BE2C (cell line): ENCODE measurements around the gene BLTP3A.
"Not testable (repeated sequence)": the region's sequence is repeated elsewhere in the genome, so short reads cannot be mapped to it uniquely, and the experiment has no call there.

Source experiments
- DNase-seq: peaks from one replicate; pipeline ENCODE4 v3.0.0-alpha.2; 2020
- H3K27me3 ChIP-seq: fragments of 250-450 bp; sonication (Bioruptor Pico); 2 replicates; pipeline ENCODE4 v1.5.1; 2020; ENCODE audit warnings: mild to moderate bottlenecking
- H3K36me3 ChIP-seq: fragments of 250-450 bp; sonication (Bioruptor Pico); 2 replicates; pipeline ENCODE4 v1.5.1; 2020; ENCODE audit warnings: mild to moderate bottlenecking
- H3K4me1 ChIP-seq: fragments of 250-450 bp; sonication (Bioruptor Pico); 2 replicates; pipeline ENCODE4 v1.5.1; 2020
- H3K4me3 ChIP-seq: 2 replicates; pipeline ENCODE4 v1.5.1; 2011; ENCODE audit warnings: low read depth, low read length
- H3K9me3 ChIP-seq: fragments of 250-450 bp; sonication (Bioruptor Pico); 2 replicates; pipeline ENCODE4 v1.5.1; 2020
- CTCF ChIP-seq: IDR thresholded peaks from 2 replicates; pipeline ENCODE4 v1.5.1; 2012; ENCODE audit warnings: mild to moderate bottlenecking, low read depth, low read length

BLTP3A gene

DNA sequence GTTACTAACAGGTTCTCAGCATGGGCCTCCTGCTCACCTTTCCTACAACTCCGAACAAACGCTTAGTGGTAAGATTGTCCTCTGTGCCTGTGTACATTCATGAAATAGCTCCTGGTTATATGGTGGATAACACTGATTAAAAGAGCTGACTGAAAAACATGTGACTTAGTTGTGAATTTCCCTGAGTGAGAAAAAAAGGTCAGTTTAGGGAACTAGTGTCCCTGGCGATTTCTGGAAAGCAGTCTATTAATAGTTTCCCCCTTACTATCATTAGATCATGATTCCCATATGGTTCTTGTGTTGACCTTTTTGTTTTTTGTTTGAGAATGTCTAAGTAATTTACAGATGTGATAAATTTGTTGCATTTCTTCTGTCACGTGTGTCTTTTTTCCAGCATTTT, 18.9 kb upstream of the BLTP3A start:
- TF ChIP-seq CTCF: no peak
- H3K9me3 ChIP-seq: no peaks in the 10 kb centered on the region
- H3K4me1 ChIP-seq: no peaks in the 10 kb centered on the region
- H3K27me3 ChIP-seq: no peaks in the 10 kb centered on the region
- H3K36me3 ChIP-seq: peaks cover 62% of the 10 kb centered on the region
- no peak for DNase-seq
- no peak overlapping the region for H3K4me3 ChIP-seq

- no peak for TF ChIP-seq CTCF
- DNase-seq: no peak
- Histone ChIP-seq H3K4me3 (no peak overlapping the region), H3K36me3 (peaks cover 57% of the 10 kb centered on the region), H3K4me1 (no peaks in the 10 kb centered on the region), H3K27me3 (no peaks in the 10 kb centered on the region), H3K9me3 (no peaks in the 10 kb centered on the region)
Observed at GRCh38 chr6:34773916-34774315, 18.0 kb upstream of the BLTP3A start.

GRCh38 chr6:34774967-34775366, 16.9 kb upstream of the BLTP3A start:
- no peak overlapping the region for H3K4me3 ChIP-seq
- DNase-seq: no peak
- no peaks in the 10 kb centered on the region for H3K4me1 ChIP-seq
- H3K36me3 ChIP-seq: peaks cover 49% of the 10 kb centered on the region
- no peaks in the 10 kb centered on the region for H3K9me3 ChIP-seq
- H3K27me3 ChIP-seq: no peaks in the 10 kb centered on the region
- TF ChIP-seq CTCF: no peak

- H3K36me3 ChIP-seq, H3K4me3 ChIP-seq, H3K9me3 ChIP-seq, H3K4me1 ChIP-seq, DNase-seq, H3K27me3 ChIP-seq: not testable (repeated sequence)
Observed at GRCh38 chr6:34785375-34785774, 6.5 kb upstream of the BLTP3A start.

DNA sequence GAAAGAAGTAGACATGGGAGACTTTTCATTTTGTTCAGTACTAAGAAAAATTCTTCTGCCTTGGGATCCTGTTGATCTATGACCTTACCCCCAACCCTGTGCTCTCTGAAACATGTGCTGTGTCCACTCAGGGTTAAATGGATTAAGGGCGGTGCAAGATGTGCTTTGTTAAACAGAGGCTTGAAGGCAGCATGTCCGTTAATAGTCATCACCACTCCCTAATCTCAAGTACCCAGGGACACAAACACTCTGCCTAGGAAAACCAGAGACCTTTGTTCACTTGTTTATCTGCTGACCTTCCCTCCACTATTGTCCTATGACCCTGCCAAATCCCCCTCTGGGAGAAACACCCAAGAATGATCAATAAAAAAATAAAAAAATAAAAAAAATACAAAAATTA, 4.7 kb upstream of the BLTP3A start:
- not testable (repeated sequence) for H3K4me1 ChIP-seq, H3K36me3 ChIP-seq, DNase-seq, H3K9me3 ChIP-seq, H3K27me3 ChIP-seq, H3K4me3 ChIP-seq

GRCh38 chr6:34788111-34788510, 3.8 kb upstream of the BLTP3A start:
- H3K9me3 ChIP-seq: no peaks in the 10 kb centered on the region
- no peaks in the 10 kb centered on the region; the same call in 1 of the 2 replicates for H3K4me1 ChIP-seq
- H3K4me3 ChIP-seq: no peak overlapping the region
- no peaks in the 10 kb centered on the region for H3K36me3 ChIP-seq
- TF ChIP-seq CTCF: no peak
- DNase-seq: no peak
- no peaks in the 10 kb centered on the region for H3K27me3 ChIP-seq

GRCh38 chr6:34791164-34791700, 651 bp upstream of the BLTP3A start:
- TF ChIP-seq CTCF: peak; percentile 38
- H3K4me1 ChIP-seq: no peaks in the 10 kb centered on the region; the same call in none of the 2 replicates
- DNase-seq: peak; percentile 53
- no peaks in the 10 kb centered on the region for H3K36me3 ChIP-seq
- peak overlapping the region; percentile 82 for H3K4me3 ChIP-seq
- H3K9me3 ChIP-seq: no peaks in the 10 kb centered on the region
- no peaks in the 10 kb centered on the region for H3K27me3 ChIP-seq
